HG03108 (cell line): ENCODE data around the gene ELFN2.

Experiments used
- ATAC-seq: cut with Tn5 transposase; IDR thresholded peaks from one replicate; pipeline ENCODE4 v1.9.1; 2021; ENCODE audit warnings: moderate library complexity; ENCODE audit not compliant: unreplicated experiment

Gene ELFN2

GRCh38 chr22:37391702-37392101 lies 35.6 kb downstream of the ELFN2 start:
- no peak for ATAC-seq

DNA sequence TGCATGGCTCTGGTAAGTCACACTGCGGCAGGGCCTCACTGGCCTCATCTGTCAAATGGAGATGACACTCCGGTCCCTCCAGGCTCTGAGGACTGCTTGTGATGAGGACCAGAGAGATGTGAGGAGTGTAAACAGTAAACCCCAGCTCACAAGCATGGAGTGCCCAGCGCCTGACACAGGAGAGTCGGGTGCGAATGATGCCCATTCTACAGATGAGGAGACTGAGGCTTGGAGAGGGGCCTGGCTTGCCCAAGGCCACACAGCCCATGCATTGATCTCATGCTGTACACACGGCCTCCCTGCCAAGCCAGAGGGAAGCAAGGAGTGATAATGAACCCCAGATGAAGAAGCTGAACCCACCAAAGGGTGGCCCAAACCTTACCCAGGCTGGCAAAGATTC lies 37.2 kb downstream of the ELFN2 start:
- no peak for ATAC-seq

DNA sequence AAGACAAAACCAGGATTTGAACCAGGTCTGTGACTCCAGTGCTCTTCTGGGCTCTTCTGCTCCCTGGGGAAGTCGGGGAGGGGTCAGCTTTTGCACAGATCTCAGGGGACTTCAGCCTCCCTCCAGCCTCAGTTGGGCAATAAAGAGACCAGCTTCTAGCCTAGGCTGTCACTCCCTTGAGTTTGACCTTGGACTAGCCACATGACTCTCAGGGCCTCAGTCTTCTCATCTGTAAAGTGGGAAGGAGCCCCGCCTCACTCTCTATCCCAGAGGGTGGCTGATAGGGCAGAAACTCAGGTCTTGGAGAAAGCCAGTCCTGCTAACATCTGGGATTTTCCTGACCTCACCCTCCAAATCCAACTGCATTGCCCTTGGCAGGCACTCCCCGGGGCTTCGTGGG lies 38.7 kb downstream of the ELFN2 start:
- ATAC-seq = no peak

GRCh38 chr22:37387793-37388192 lies 39.5 kb downstream of the ELFN2 start:
- no peak for ATAC-seq

- no peak for ATAC-seq
These were observed 40.8 kb downstream of the ELFN2 start for GRCh38 chr22:37386441-37386840.

DNA sequence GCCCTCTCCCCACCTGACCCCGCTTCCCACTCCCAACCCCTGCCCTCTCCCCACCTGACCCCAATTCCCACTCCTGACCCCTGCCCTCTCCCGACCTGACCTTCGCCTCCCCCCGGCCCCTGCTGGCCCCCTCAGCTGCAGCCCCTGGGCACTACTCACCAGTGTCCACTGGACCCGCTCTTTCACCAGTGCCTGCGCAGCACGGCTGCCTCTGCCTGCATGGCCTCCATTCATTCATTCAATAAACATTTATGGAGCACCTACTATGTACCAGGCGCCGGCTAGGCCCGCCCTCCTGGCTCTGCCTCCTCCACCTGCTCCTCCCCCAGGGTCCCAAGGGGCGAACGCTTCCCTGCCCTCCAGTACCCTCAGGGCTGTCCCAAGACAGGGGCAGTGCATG lies 42.6 kb downstream of the ELFN2 start:
- ATAC-seq = no peak

DNA sequence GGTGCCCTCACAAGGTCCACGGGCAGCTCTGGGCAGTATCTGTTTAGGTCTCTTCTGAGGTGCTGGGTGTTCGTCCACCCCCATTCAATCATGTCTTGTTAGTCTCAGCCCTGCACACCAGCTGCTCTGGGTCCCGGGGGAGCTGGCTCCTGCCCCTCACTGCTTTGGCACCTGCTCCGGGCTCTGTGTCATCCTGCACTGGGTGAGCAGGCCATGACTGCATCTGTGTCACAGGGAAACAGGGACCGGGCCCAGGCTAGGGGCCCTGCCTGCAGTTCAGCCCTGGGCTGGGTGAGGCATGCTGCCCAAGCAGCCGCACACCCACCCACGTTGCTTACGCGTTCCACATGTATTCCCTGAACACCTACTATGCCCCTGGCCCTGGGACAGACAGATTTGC lies 43.9 kb downstream of the ELFN2 start:
- ATAC-seq = no peak

- ATAC-seq = no peak
These were observed 45.8 kb downstream of the ELFN2 start for GRCh38 chr22:37381489-37381888.

DNA sequence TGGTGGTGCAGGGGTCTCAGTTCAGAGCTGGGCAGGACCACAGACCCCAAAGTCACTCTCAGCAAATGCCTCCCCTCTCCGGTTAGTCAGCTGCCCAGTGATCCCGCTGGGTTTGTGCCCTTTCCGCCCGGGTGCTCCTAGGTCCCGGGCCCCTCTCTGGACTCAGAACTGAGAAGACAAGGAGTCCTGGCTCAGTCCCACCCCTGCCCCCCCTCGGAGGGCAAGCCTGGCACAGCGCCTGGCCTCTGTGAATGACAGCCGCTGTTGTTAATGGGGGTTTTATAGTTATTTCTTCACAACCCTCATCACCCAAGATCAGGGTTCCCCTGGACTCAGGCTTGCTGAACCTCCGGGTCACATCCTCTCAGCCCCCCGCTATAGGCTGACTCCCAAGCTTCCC lies 47.6 kb downstream of the ELFN2 start:
- ATAC-seq = no peak

DNA sequence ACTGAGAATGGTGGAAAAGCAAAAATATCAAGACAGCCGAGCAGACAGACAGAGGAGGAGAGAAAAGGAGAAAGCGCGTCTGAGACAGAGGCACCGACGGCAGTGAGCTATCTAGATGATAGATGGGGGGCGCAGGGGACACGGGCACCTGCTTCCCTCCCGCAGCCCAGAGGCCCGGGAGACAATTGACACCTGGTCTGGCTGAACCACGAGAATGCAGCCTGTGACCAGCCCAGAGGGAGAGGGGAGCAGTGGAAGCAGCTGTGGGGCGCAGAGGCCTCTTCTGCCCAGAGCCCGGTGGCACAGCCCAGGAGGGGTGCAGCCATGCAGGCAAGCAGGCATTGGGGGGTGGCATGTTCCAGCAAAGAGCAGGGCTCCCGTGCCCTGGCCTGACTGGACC lies 48.2 kb downstream of the ELFN2 start:
- no peak for ATAC-seq

- ATAC-seq = no peak
These were observed 48.6 kb downstream of the ELFN2 start for GRCh38 chr22:37378642-37379058.

GRCh38 chr22:37377927-37378326 lies 49.4 kb downstream of the ELFN2 start:
- no peak for ATAC-seq

DNA sequence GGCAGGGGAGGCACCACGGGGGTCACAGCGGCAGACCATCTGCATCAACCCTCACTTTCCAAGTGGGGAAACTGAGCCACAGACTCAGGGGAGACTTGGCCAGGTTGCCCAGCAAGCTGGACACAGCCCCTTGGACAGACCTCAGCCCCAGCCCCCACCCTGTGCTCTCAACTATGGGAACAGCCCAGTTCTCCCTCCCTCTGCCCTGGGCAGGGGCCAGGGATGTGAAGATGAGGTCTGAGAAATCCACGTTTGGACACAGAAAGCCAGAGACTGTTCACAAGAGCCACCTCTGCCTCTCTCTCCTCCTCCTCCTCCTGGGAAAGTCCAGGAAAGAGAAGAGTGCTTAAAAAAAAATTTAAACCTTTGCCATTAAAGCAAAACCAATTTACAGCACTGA lies 50.1 kb downstream of the ELFN2 start:
- ATAC-seq = no peak

- ATAC-seq = no peak
These were observed 50.6 kb downstream of the ELFN2 start for GRCh38 chr22:37376643-37377042.

- no peak for ATAC-seq
These were observed 51.5 kb downstream of the ELFN2 start for GRCh38 chr22:37375801-37376200.

DNA sequence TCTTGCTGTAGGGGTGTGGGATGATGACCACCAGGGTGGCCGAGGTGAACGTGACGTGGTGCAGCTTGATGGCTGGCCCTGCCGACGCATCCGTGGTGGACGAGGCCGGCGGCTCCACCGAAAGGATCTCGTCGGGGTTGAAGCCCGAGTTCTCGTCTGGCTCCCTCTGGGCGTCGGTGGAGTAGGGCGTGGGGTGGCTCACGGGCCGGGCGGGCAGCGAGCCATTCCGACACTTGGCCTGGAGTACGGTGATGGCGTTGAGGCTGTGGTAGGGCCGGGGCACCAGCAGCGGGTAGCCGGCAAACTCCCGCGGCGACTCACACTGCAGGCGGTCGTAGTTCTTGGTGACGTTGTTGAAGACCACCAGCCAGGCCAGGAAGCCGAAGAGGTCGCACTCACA lies 52.7 kb downstream of the ELFN2 start:
- no peak for ATAC-seq

DNA sequence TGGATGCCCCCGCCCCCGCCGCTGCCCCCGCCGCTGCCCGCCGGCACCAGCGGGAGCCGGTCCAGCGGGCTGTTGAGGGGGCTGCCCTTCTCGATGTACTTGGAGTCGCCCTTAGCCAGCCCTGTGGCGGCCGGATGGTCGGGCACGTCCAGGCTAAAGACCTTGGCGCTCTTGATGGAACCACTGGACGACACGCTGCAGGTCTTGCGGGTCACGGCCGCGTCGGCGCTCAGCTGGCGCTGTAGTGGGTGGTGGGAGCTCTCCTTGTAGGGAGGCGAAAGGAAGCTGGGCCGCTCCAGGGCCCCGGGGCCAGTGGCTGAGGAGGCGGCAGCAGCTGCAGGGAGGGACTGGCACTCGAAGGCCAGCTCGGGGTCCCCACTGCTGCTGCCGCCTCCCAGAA lies 53.8 kb downstream of the ELFN2 start:
- no peak for ATAC-seq

DNA sequence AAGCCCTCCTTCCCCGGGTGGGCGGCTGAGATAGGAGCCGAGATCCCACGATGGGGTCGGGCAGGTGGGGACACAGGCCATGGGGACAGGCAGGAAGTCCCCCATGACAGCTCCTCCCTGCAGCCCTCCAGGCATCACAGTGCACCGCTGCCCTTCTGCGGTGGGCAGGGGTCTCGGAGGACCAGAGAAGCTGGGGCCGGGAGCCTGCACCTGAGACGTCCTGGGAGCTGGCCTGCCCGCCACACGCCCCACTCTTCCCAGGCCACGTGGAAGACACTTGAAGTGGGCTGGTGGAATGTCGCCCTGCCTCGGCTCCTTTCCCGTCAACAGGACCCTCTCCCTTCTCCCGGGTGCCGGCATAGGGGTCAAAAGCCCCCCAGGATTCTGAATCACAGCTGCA lies 55.4 kb downstream of the ELFN2 start:
- ATAC-seq = no peak

DNA sequence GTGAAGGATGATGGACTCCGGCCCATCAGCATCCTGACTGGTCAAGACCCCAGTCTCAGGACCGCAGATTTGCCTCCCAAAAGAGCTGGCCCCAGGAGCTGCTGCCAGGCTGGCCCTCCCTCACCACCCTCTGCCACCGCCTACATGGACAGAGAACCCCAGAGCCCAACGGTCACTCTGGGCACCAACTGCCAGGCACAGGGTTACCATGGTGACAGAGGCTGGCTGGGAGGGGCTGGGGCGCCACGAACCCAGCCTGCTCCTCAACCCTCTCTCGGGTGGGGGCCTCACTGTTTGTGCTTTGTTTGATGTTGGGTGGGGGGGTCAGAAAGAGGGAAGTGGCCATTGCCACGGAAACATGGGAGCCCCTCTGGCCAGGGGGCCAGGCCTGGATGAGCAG lies 55.8 kb downstream of the ELFN2 start:
- no peak for ATAC-seq

- no peak for ATAC-seq
These were observed 56.8 kb downstream of the ELFN2 start for GRCh38 chr22:37370306-37370979.

DNA sequence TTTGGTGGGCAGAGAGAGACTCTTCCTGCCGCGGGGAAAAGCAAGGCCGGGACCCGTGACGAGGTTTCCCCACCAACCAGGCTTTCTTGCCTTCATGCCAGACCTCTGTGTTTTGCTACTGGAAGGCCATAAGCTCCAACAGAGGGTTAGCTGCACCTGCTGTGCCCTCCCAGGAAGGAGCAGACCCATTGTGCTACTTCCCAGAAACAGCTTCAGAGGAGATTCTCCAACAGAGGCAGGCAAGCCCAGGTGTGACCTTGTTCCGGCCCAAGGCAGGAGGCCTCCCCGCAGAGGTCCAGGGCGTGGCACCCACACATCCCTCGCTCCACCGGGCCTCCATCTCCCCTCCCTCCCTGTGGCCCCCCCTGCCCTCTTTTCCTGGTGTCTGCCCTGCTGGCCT lies 57.8 kb downstream of the ELFN2 start:
- no peak for ATAC-seq

- ATAC-seq = no peak
These were observed 59.2 kb downstream of the ELFN2 start for GRCh38 chr22:37368058-37368457.

GRCh38 chr22:37366601-37367000 lies 60.7 kb downstream of the ELFN2 start:
- no peak for ATAC-seq
